Thyroid gland (tissue), 4 donors: ENCODE data around the gene SLX9. TPM values are rescaled to one million over a fixed set of nuclear protein-coding genes. Genes with fewer than 3 reads are reported as not detected.

Experiments
- DNase-seq, 2 donors: peaks; one replicate each; pipeline ENCODE4 v3.0.0-alpha.2; 2019
- H3K27ac ChIP-seq, 3 donors: fragments of 200-600 bp; sonication (generic); 1 replicate in 2 of 3; 2 replicates in 1 of 3; pipeline ENCODE4 v1.5.1; 2016 to 2019; ENCODE audit warnings: mild to moderate bottlenecking in 1 of 3, moderate library complexity in 1 of 3
- H3K27me3 ChIP-seq: fragments of 200-600 bp; sonication (generic); one replicate; pipeline ENCODE4 v1.5.1; 2019
- H3K36me3 ChIP-seq, 2 donors: fragments of 200-600 bp; sonication (generic); one replicate each; pipeline ENCODE4 v1.5.1; 2016 to 2019
- H3K4me1 ChIP-seq, 2 donors: fragments of 200-600 bp; sonication (generic); one replicate each; pipeline ENCODE4 v1.5.1; 2017 to 2019
- H3K4me3 ChIP-seq, 3 donors: fragments of 200-600 bp; sonication (generic); replicated peaks in 1 of 3; 1 replicate in 2 of 3; 2 replicates in 1 of 3; pipeline ENCODE4 v1.5.1; 2016; ENCODE audit warnings: mild to moderate bottlenecking in 1 of 3
- H3K9me3 ChIP-seq: fragments of 200-600 bp; sonication (generic); one replicate; pipeline ENCODE4 v1.5.1; 2017
- CTCF ChIP-seq, 6 experiments: fragments of 200-600 bp in 3 of 6; fragments of 450-650 bp in 3 of 6; sonication (generic) in 3 of 6; IDR thresholded peaks; one replicate each; pipeline ENCODE4 v1.5.1; 2016 to 2019; ENCODE audit warnings: antibody characterized with exemption in 6 of 6, mild to moderate bottlenecking in 2 of 6, inconsistent platforms in 1 of 6, moderate library complexity in 1 of 6
- POLR2A ChIP-seq, 2 donors: fragments of 450-650 bp; IDR thresholded peaks; one replicate each; pipeline ENCODE4 v1.6.1; 2017; ENCODE audit warnings: antibody characterized with exemption in 2 of 2, mild to moderate bottlenecking in 2 of 2, moderate library complexity in 1 of 2
- WGBS, 2 donors: methylation state at CpG; one replicate each; pipeline ENCODE4 v1.1.5; 2017; 5-methylcytosine and 5-hydroxymethylcytosine counted together
- intact Hi-C: fragments of 100-400 bp; cut with DNase I; formaldehyde crosslinking; loops from one replicate; pipeline ENCODE4 v1.15.1; 2023
- total RNA-seq, 4 donors: library from RNA; depleted of rRNA; stranded (reverse); fragments of >200 nt; gene quantifications; one replicate each; pipeline ENCODE4 v1.2.3, GENCODE V29; 2016

The SLX9 gene
- total RNA-seq, 4 donors from 2014 or later = 4.8 to 19.1 (median 11.2) TPM

DNA sequence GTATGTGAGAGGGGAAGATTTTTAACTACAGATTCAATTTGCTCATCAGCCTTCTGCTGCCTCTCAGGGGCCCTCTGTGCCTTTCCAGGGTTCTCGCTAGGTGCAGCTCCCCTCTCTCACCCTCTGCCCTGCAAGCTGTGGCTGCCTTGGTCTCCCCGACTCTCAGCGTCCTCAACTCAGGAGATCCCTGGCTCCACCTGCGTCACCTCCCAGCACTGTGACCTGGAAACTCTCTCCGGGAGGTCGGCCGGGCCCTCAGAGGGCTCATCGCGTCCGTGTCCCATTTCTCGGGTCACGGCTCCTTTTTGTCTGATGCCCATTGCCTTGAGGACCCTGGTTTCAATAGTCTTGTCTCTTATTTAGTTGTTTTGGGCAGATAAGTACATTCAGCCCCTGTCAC is 71.0 kb downstream of the SLX9 start:
- no peak for DNase-seq
- WGBS, 2 donors = 92 to 94% methylated on average over 12 of the region's 12 CpGs
- Histone ChIP-seq H3K9me3 (no peaks in the 10 kb centered on the region), H3K4me3 (no peak overlapping the region), H3K27ac (no peak overlapping the region), H3K36me3 (no peaks in the 10 kb centered on the region), H3K27me3 (no peaks in the 10 kb centered on the region), H3K4me1 (peaks cover 0 to 10% of the 10 kb centered on the region in 2 donors)
- no peak for TF ChIP-seq POLR2A (IDR thresholded peaks at IDR 0.05)
- no peak for TF ChIP-seq CTCF (IDR thresholded peaks at IDR 0.05)
- intact Hi-C loops = no loop called here

GRCh38 chr21:45011426-45011825 is 71.6 kb downstream of the SLX9 start:
- no peak for DNase-seq
- TF ChIP-seq POLR2A (IDR thresholded peaks at IDR 0.05) (no peak), CTCF (IDR thresholded peaks at IDR 0.05) (no peak)
- no peaks in the 10 kb centered on the region for H3K9me3 ChIP-seq
- peaks cover 0 to 10% of the 10 kb centered on the region in 2 donors for H3K4me1 ChIP-seq
- no peaks in the 10 kb centered on the region for H3K27me3 ChIP-seq
- no peak overlapping the region for H3K4me3 ChIP-seq
- no peak overlapping the region for H3K27ac ChIP-seq
- H3K36me3 ChIP-seq = no peaks in the 10 kb centered on the region
- intact Hi-C loops = no loop called here
- 93 to 97% methylated on average over 18 of the region's 18 CpGs for WGBS, 2 donors

DNA sequence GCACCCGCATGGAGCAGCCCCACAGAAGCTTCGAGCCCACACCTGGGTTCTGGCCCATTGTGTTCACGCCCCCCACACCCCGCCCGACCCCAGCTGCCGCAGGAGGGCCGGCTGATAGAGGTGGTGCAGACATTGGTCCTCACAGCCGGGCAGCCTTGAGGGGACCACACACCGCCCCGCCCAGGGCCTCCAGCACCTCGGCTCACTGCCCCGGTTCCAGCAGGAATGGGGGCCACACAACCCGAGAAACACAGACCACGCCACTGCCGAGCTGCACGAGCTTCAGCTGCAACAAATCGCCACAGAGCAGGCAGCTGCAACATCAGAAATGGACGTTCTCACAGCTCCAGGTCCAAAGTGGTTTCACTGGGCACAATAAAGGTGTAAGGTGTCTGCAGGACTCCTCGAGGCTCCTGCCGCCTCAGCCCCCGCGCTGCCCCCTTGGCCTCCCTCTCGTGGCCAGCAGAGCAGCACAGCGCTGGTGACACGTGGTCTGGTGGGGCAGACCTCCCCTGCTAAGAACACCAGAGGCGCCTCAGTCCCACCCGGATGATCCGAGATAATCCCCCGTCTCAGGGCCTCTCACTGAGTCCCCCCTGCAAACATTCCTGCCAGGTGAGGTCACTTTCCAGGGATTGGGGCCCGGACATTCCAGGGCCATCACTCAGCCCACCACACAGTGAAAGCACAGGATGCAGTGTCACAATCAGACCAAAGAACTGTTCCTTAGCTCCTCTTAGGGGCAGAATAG is 72.3 kb downstream of the SLX9 start:
- Histone ChIP-seq H3K36me3 (no peaks in the 10 kb centered on the region), H3K4me3 (no peak overlapping the region), H3K27me3 (no peaks in the 10 kb centered on the region), H3K27ac (no peak overlapping the region), H3K9me3 (no peaks in the 10 kb centered on the region), H3K4me1 (peaks cover 0 to 10% of the 10 kb centered on the region in 2 donors)
- no peak for TF ChIP-seq CTCF (IDR thresholded peaks at IDR 0.05)
- TF ChIP-seq POLR2A (IDR thresholded peaks at IDR 0.05) = no peak
- 38 to 51% methylated on average over 17 to 21 of the region's 30 CpGs for WGBS, 2 donors
- intact Hi-C loops = no loop called here
- DNase-seq = peak; percentile 42 to 45

DNA sequence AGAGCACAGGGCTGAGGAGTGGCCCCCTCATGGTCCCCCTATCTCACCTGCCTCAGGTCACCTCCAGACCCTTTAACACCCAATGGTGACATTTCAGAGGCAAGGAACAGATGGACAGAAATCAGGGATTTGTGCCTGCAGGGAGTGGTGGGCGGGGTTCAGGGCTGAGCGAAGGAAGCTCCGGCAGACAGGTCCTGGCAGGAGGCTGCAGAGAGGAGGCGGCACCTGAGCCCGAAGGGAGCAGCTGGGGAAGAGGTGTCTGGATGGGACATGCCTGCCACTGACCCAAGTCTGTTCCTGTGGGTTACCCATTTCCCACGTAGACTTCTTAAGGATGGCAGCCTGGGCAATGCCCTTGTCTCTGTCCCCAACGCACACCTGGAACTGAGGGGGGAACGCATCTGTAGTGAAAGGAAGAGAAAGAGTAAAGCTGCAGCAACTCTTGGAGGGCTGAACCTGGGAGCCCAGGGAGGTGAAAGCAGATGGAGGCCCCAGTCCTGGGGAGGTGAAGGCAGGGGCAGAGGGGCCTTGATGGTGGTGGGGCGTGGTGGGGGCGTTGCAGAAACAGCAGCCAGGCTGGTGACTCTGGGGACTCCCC is 72.9 kb downstream of the SLX9 start:
- TF ChIP-seq POLR2A (IDR thresholded peaks at IDR 0.05) = no peak
- no peak for TF ChIP-seq CTCF (IDR thresholded peaks at IDR 0.05)
- Histone ChIP-seq H3K4me1 (peaks cover 0 to 10% of the 10 kb centered on the region in 2 donors), H3K27ac (no peak overlapping the region), H3K9me3 (no peaks in the 10 kb centered on the region), H3K36me3 (no peaks in the 10 kb centered on the region), H3K27me3 (no peaks in the 10 kb centered on the region), H3K4me3 (no peak overlapping the region)
- intact Hi-C loops = no loop called here
- 78 to 82% methylated on average over 10 of the region's 10 CpGs for WGBS, 2 donors
- DNase-seq = no peak

- no peak for DNase-seq
- no peak for TF ChIP-seq CTCF (IDR thresholded peaks at IDR 0.05)
- no peak overlapping the region for H3K4me3 ChIP-seq
- no peaks in the 10 kb centered on the region for H3K9me3 ChIP-seq
- 84% methylated on average over 13 to 19 of the region's 19 CpGs for WGBS, 2 donors
- no peaks in the 10 kb centered on the region for H3K27me3 ChIP-seq
- no peak overlapping the region for H3K27ac ChIP-seq
- peaks cover 0 to 15% of the 10 kb centered on the region in 2 donors for H3K4me1 ChIP-seq
- intact Hi-C loops = no loop called here
- H3K36me3 ChIP-seq = no peaks in the 10 kb centered on the region
Measured at GRCh38 chr21:45013260-45013841, 73.5 kb downstream of the SLX9 start.
